ENCODE measurements around the gene SLC25A48. TPM values are rescaled to one million over a fixed set of nuclear protein-coding genes. Genes with fewer than 3 reads are reported as not detected.

The SLC25A48 gene
- polyA plus RNA-seq, 1 donor from 2014 or later, result not detected

- Mint-ChIP-seq H3K36me3 (no peaks in the 10 kb centered on the region), H3K4me1 (no peaks in the 10 kb centered on the region), H3K4me3 (no peak overlapping the region), H3K9me3 (peaks cover 0 to 2% (median 0%) of the 10 kb centered on the region in 3 donors), H3K27me3 (peaks cover 10% of the 10 kb centered on the region), H3K27ac (no peak overlapping the region)
Measured at GRCh38 chr5:135877570-135878155, 43.2 kb downstream of the SLC25A48 start.

GRCh38 chr5:135878156-135878620, 43.7 kb downstream of the SLC25A48 start:
- Mint-ChIP-seq H3K9me3 (peaks cover 0 to 2% (median 0%) of the 10 kb centered on the region in 3 donors), H3K36me3 (no peaks in the 10 kb centered on the region), H3K27ac (no peak overlapping the region), H3K27me3 (peaks cover 10% of the 10 kb centered on the region), H3K4me1 (no peaks in the 10 kb centered on the region), H3K4me3 (no peak overlapping the region)

GRCh38 chr5:135879591-135879990, 45.1 kb downstream of the SLC25A48 start:
- H3K36me3 Mint-ChIP-seq, result no peaks in the 10 kb centered on the region
- H3K4me1 Mint-ChIP-seq, result no peaks in the 10 kb centered on the region
- H3K27me3 Mint-ChIP-seq, result peaks cover 16% of the 10 kb centered on the region
- no peak overlapping the region for H3K4me3 Mint-ChIP-seq
- no peak overlapping the region for H3K27ac Mint-ChIP-seq
- peaks cover 0 to 2% (median 0%) of the 10 kb centered on the region in 3 donors for H3K9me3 Mint-ChIP-seq

- H3K36me3 Mint-ChIP-seq, result no peaks in the 10 kb centered on the region
- no peaks in the 10 kb centered on the region for H3K4me1 Mint-ChIP-seq
- peaks cover 0 to 2% (median 0%) of the 10 kb centered on the region in 3 donors for H3K9me3 Mint-ChIP-seq
- H3K4me3 Mint-ChIP-seq, result no peak overlapping the region
- no peak overlapping the region for H3K27ac Mint-ChIP-seq
- H3K27me3 Mint-ChIP-seq, result peaks cover 16% of the 10 kb centered on the region
Measured at GRCh38 chr5:135880278-135880677, 45.8 kb downstream of the SLC25A48 start.

GRCh38 chr5:135880801-135881200, 46.3 kb downstream of the SLC25A48 start:
- Mint-ChIP-seq H3K4me3 (no peak overlapping the region), H3K9me3 (peaks cover 0 to 2% (median 0%) of the 10 kb centered on the region in 3 donors), H3K27me3 (peaks cover 16% of the 10 kb centered on the region), H3K27ac (no peak overlapping the region), H3K4me1 (no peaks in the 10 kb centered on the region), H3K36me3 (no peaks in the 10 kb centered on the region)

- Mint-ChIP-seq H3K4me3 (no peak overlapping the region), H3K4me1 (no peaks in the 10 kb centered on the region), H3K27ac (no peak overlapping the region), H3K36me3 (no peaks in the 10 kb centered on the region), H3K27me3 (peaks cover 16% of the 10 kb centered on the region), H3K9me3 (peaks cover 0 to 2% (median 0%) of the 10 kb centered on the region in 3 donors)
Measured at GRCh38 chr5:135881244-135881643, 46.8 kb downstream of the SLC25A48 start.

GRCh38 chr5:135881819-135882218, 47.4 kb downstream of the SLC25A48 start:
- peaks cover 18% of the 10 kb centered on the region for H3K27me3 Mint-ChIP-seq
- no peaks in the 10 kb centered on the region for H3K4me1 Mint-ChIP-seq
- H3K36me3 Mint-ChIP-seq, result no peaks in the 10 kb centered on the region
- H3K4me3 Mint-ChIP-seq, result no peak overlapping the region
- H3K27ac Mint-ChIP-seq, result no peak overlapping the region
- peaks cover 0 to 2% (median 0%) of the 10 kb centered on the region in 3 donors for H3K9me3 Mint-ChIP-seq

GRCh38 chr5:135883026-135883425, 48.6 kb downstream of the SLC25A48 start:
- Mint-ChIP-seq H3K4me3 (no peak overlapping the region), H3K27ac (no peak overlapping the region), H3K36me3 (no peaks in the 10 kb centered on the region), H3K27me3 (peaks cover 16% of the 10 kb centered on the region), H3K4me1 (peaks cover 0 to 3% (median 0%) of the 10 kb centered on the region in 3 donors), H3K9me3 (peaks cover 0 to 2% (median 0%) of the 10 kb centered on the region in 3 donors)

- peaks cover 0 to 3% (median 0%) of the 10 kb centered on the region in 3 donors for H3K4me1 Mint-ChIP-seq
- H3K4me3 Mint-ChIP-seq, result no peak overlapping the region
- H3K9me3 Mint-ChIP-seq, result peaks cover 0 to 2% (median 0%) of the 10 kb centered on the region in 3 donors
- no peak overlapping the region for H3K27ac Mint-ChIP-seq
- H3K36me3 Mint-ChIP-seq, result no peaks in the 10 kb centered on the region
- peaks cover 16% of the 10 kb centered on the region for H3K27me3 Mint-ChIP-seq
Measured at GRCh38 chr5:135883441-135883840, 49.0 kb downstream of the SLC25A48 start.

- Mint-ChIP-seq H3K27me3 (peaks cover 16% of the 10 kb centered on the region), H3K4me3 (no peak overlapping the region), H3K4me1 (peaks cover 0 to 3% (median 0%) of the 10 kb centered on the region in 3 donors), H3K9me3 (peaks cover 0 to 2% (median 0%) of the 10 kb centered on the region in 3 donors), H3K27ac (no peak overlapping the region), H3K36me3 (no peaks in the 10 kb centered on the region)
Measured at GRCh38 chr5:135885031-135885430, 50.6 kb downstream of the SLC25A48 start.

- Mint-ChIP-seq H3K4me1 (peaks cover 0 to 5% (median 0%) of the 10 kb centered on the region in 3 donors), H3K9me3 (no peaks in the 10 kb centered on the region), H3K4me3 (no peak overlapping the region), H3K27me3 (peaks cover 8% of the 10 kb centered on the region), H3K27ac (no peak overlapping the region), H3K36me3 (no peaks in the 10 kb centered on the region)
Measured at GRCh38 chr5:135886136-135886535, 51.7 kb downstream of the SLC25A48 start.

GRCh38 chr5:135887447-135887864, 53.0 kb downstream of the SLC25A48 start:
- H3K36me3 Mint-ChIP-seq, result no peaks in the 10 kb centered on the region
- peak overlapping the region in 3 of 4 donors; percentile 31 to 75 (median 67) for H3K4me3 Mint-ChIP-seq
- peaks cover 0 to 5% (median 0%) of the 10 kb centered on the region in 3 donors for H3K4me1 Mint-ChIP-seq
- H3K9me3 Mint-ChIP-seq, result no peaks in the 10 kb centered on the region
- H3K27ac Mint-ChIP-seq, result no peak overlapping the region
- H3K27me3 Mint-ChIP-seq, result peaks cover 8% of the 10 kb centered on the region

- Mint-ChIP-seq H3K4me3 (no peak overlapping the region), H3K27ac (no peak overlapping the region), H3K4me1 (peaks cover 0 to 5% (median 0%) of the 10 kb centered on the region in 3 donors), H3K27me3 (peaks cover 8% of the 10 kb centered on the region), H3K36me3 (no peaks in the 10 kb centered on the region), H3K9me3 (no peaks in the 10 kb centered on the region)
Measured at GRCh38 chr5:135887881-135888614, 53.6 kb downstream of the SLC25A48 start.

GRCh38 chr5:135890296-135890695, 55.8 kb downstream of the SLC25A48 start:
- H3K4me3 Mint-ChIP-seq, result no peak overlapping the region
- H3K9me3 Mint-ChIP-seq, result no peaks in the 10 kb centered on the region
- H3K36me3 Mint-ChIP-seq, result no peaks in the 10 kb centered on the region
- H3K4me1 Mint-ChIP-seq, result peaks cover 0 to 5% (median 0%) of the 10 kb centered on the region in 3 donors
- H3K27me3 Mint-ChIP-seq, result peaks cover 6% of the 10 kb centered on the region
- H3K27ac Mint-ChIP-seq, result no peak overlapping the region

- H3K36me3 Mint-ChIP-seq, result no peaks in the 10 kb centered on the region
- H3K4me3 Mint-ChIP-seq, result no peak overlapping the region
- peaks cover 8% of the 10 kb centered on the region for H3K27me3 Mint-ChIP-seq
- no peak overlapping the region for H3K27ac Mint-ChIP-seq
- peaks cover 0 to 5% (median 0%) of the 10 kb centered on the region in 3 donors for H3K4me1 Mint-ChIP-seq
- H3K9me3 Mint-ChIP-seq, result no peaks in the 10 kb centered on the region
Measured at GRCh38 chr5:135890867-135891266, 56.4 kb downstream of the SLC25A48 start.

Measured in IgD-negative memory B cell (primary cell).